K562 (cell line): Measurements from ENCODE around the gene TMEM239. TPM values are rescaled to one million over a fixed set of nuclear protein-coding genes. Genes with fewer than 3 reads are reported as not detected.
A peak's percentile ranks its signal among the peaks of the same experiment; 100 is the strongest.

Source experiments
- ATAC-seq: fragments of 200-7000 bp; cut with Tn5 transposase; 3 replicates; pipeline ENCODE4 v1.9.1; 2020; ENCODE audit warnings: moderate library complexity
- BruUV-seq: library from RNA; stranded (reverse); fragments of 400-500 nt; replicated peaks from 2 replicates; lab custom pipeline; 2021; lab: Mats Ljungman, UMichigan
- CTCF ChIA-PET: fragments of 300-600 bp; formaldehyde crosslinking; extraction: SDS; loops from one replicate; lab custom pipeline; 2021; ENCODE audit warnings: low intra/inter-chr PET ratio; lab: Yijun Ruan, JAX
- POLR2A ChIA-PET: fragments of 300-600, 350-650 bp; sonication (Branson Sonifier 250); formaldehyde crosslinking; extraction: SDS; loops from one replicate; lab custom pipeline; 2021; ENCODE audit warnings: antibody characterized with exemption, inconsistent platforms; lab: Yijun Ruan, JAX
- DNase-seq, 4 experiments: peaks; one replicate each; pipeline versions ENCODE4 v3.0.0 to v3.0.0-alpha.2; 2011 to 2018; ENCODE audit warnings: low spot score in 3 of 4, mixed read lengths in 3 of 4; ENCODE audit errors: extremely low read depth in 1 of 4
- FAIRE-seq: peaks from 2 replicates; lab custom pipeline; 2011; peaks lifted over from hg19 to GRCh38; lab: Jason Lieb, UNC
- H2AFZ ChIP-seq: 2 replicates; pipeline ENCODE4 v1.6.0; 2011; ENCODE audit warnings: low read depth, low read length, control low read depth, inconsistent platforms
- H3K27ac ChIP-seq: fragments of 200-600 bp; 3 replicates; pipeline ENCODE4 v1.8.0; 2011; ENCODE audit warnings: low read depth, mild to moderate bottlenecking, control low read depth, inconsistent platforms, low read length, moderate library complexity, mixed read lengths; ENCODE audit errors: extremely low read depth
- H3K27me3 ChIP-seq, 2 experiments: fragments of 300-600 bp in 1 of 2; 2 replicates in 1 of 2; 3 replicates in 1 of 2; pipeline versions ENCODE4 v1.6.0 to v1.8.0; 2011; ENCODE audit warnings: inconsistent platforms in 2 of 2, low read length in 2 of 2, mild to moderate bottlenecking in 1 of 2, mixed read lengths in 1 of 2, moderate library complexity in 1 of 2; ENCODE audit not compliant: control insufficient read depth in 2 of 2, insufficient read depth in 2 of 2
- H3K36me3 ChIP-seq: fragments of 300-600 bp; 3 replicates; pipeline ENCODE4 v1.8.0; 2011; ENCODE audit warnings: mild to moderate bottlenecking, low read length, inconsistent platforms; ENCODE audit not compliant: control insufficient read depth, insufficient read depth
- H3K4me1 ChIP-seq, 2 experiments: fragments of 200-600 bp in 1 of 2; replicated peaks in 1 of 2; 2 replicates in 1 of 2; 3 replicates in 1 of 2; pipeline versions ENCODE4 v1.5.1 to v1.8.0; 2011; ENCODE audit warnings: inconsistent platforms in 2 of 2, low read length in 2 of 2, mild to moderate bottlenecking in 1 of 2, mixed read lengths in 1 of 2, moderate library complexity in 1 of 2; ENCODE audit not compliant: control insufficient read depth in 2 of 2, insufficient read depth in 2 of 2
- H3K4me2 ChIP-seq: 2 replicates; pipeline ENCODE4 v1.6.1; 2011; ENCODE audit warnings: low read length, control low read depth, inconsistent platforms, mixed read lengths; ENCODE audit not compliant: insufficient read depth
- H3K4me3 ChIP-seq: fragments of 200-600 bp; sonication (generic), shearing (Covaris generic); 2 replicates; pipeline ENCODE4 v1.5.1; 2016; ENCODE audit warnings: control low read depth, inconsistent platforms
- H3K79me2 ChIP-seq: fragments of 200-600 bp; 3 replicates; pipeline ENCODE4 v1.8.0; 2011; ENCODE audit warnings: low read length, inconsistent platforms; ENCODE audit not compliant: control insufficient read depth, insufficient read depth
- H3K9ac ChIP-seq, 2 experiments: 2 replicates each; pipeline versions ENCODE4 v1.6.0 to v1.6.1; 2011; ENCODE audit warnings: low read depth in 2 of 2, low read length in 2 of 2, control low read depth in 1 of 2, inconsistent platforms in 1 of 2, mild to moderate bottlenecking in 1 of 2, mixed read lengths in 1 of 2; ENCODE audit not compliant: insufficient read depth in 1 of 2
- H3K9me1 ChIP-seq: one replicate; pipeline ENCODE4 v1.6.0; 2011; ENCODE audit warnings: inconsistent platforms, mild to moderate bottlenecking, low read length, moderate library complexity; ENCODE audit not compliant: control insufficient read depth, insufficient read depth
- H3K9me3 ChIP-seq: replicated peaks from 2 replicates; pipeline ENCODE4 v1.5.1; 2011; ENCODE audit warnings: low read depth, low read length, inconsistent platforms; ENCODE audit not compliant: control insufficient read depth, insufficient read depth
- H4K20me1 ChIP-seq: replicated peaks from 2 replicates; pipeline ENCODE4 v1.6.1; 2011; ENCODE audit warnings: low read length, inconsistent platforms, mixed read lengths; ENCODE audit not compliant: control insufficient read depth, insufficient read depth
- ESRRA ChIP-seq: fragments of 450-650 bp; IDR thresholded peaks from 2 replicates; pipeline ENCODE4 v1.6.1; 2014; ENCODE audit warnings: low read depth, mild to moderate bottlenecking, moderate library complexity, borderline replicate concordance
- WGBS: fragments of 100-300 bp; shearing (Covaris generic); methylation state at CpG from one replicate; pipeline ENCODE4 v1.1.6; 2016; ENCODE audit warnings: low coverage, mixed read lengths; ENCODE audit not compliant: insufficient coverage; ENCODE audit errors: missing lambda C conversion rate; 5-methylcytosine and 5-hydroxymethylcytosine counted together
- in situ Hi-C: fragments of 300-500 bp; cut with MboI; formaldehyde crosslinking; loops from 4 replicates; pipeline ENCODE4 v1.15.0; 2018; ENCODE audit warnings: inconsistent platforms, mixed read lengths
- intact Hi-C: fragments of 100-400 bp; cut with micrococcal nuclease; formaldehyde crosslinking; loops from 2 replicates; pipeline ENCODE4 v1.14.2; 2022
- polyA plus RNA-seq, 8 experiments: library from polyadenylated mRNA; depleted of rRNA in 4 of 8; stranded (reverse) in 5 of 8; unstranded in 3 of 8; fragments of >200 nt; fragmentation: Nextera tagmentation in 2 of 8; fragmentation: Illumina TruSeq in 1 of 8; extraction: Ambion mirVana in 2 of 8; extraction: Trizol in 1 of 8; gene quantifications; 2 replicates each; pipeline versions ENCODE4 v1.2.1 to v1.2.3, GENCODE V29; 2011 to 2014; ENCODE audit warnings: inconsistent platforms in 1 of 8, missing spikeins in 1 of 8
- total RNA-seq, 7 experiments: library from RNA; depleted of rRNA in 6 of 7; stranded (reverse); fragments of >200 nt in 6 of 7; fragmentation: Illumina TruSeq in 2 of 7; extraction: Trizol in 2 of 7; gene quantifications; 2 replicates each; pipeline versions ENCODE4 v1.2.1 to v1.2.3, GENCODE V29; 2011 to 2021; ENCODE audit warnings: low replicate concordance in 1 of 7
- TF ChIP-seq, protein P1 (sequence below): fragments of 450-650 bp; IDR thresholded peaks from 2 replicates; pipeline ENCODE4 v1.6.1; 2016
- TF ChIP-seq, protein P2 (sequence below), 3 experiments: IDR thresholded peaks in 2 of 3; conservative IDR thresholded peaks in 1 of 3; 2 replicates each; pipeline ENCODE4 v1.5.1; 2011 to 2012; ENCODE audit warnings: low read length in 3 of 3, mild to moderate bottlenecking in 3 of 3, control low read depth in 2 of 3, improper control_type of control experiment in 1 of 3, inconsistent platforms in 1 of 3, low read depth in 1 of 3, mixed read lengths in 1 of 3, moderate library complexity in 1 of 3; ENCODE audit not compliant: insufficient read depth in 2 of 3

TMEM239 gene
- total and polyA plus RNA-seq, 9 of the 15 experiments (the other 6 are each of a cell fraction or from before 2014, with no cell fraction given) = not detected

DNA sequence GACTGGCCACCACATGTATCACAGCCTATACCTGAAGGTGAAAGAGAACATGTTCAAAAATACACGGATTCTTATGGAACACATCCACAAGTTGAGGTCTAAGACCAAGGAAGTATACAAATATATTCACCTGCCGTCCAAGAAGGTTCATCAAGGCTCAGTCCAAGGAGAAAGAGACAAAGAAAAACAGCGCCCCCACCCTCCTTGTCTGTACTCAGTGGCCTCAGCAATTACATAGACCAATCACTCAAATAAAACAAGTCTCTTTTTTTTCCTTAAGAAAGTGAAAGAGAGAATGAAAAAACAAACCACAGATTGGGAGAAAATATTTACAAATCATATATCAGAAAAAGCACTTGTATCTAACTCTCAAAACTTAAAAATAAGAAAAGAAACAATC lies 35.2 kb upstream of the TMEM239 start:
- DNase-seq (no peak), ATAC-seq (peak; percentile 70; the same call in 2 of the 3 replicates), FAIRE-seq (no peak)
- 0% methylated on average over 3 of the region's 3 CpGs for WGBS
- TF ChIP-seq ESRRA = no peak
- TF ChIP-seq, protein P1, sequence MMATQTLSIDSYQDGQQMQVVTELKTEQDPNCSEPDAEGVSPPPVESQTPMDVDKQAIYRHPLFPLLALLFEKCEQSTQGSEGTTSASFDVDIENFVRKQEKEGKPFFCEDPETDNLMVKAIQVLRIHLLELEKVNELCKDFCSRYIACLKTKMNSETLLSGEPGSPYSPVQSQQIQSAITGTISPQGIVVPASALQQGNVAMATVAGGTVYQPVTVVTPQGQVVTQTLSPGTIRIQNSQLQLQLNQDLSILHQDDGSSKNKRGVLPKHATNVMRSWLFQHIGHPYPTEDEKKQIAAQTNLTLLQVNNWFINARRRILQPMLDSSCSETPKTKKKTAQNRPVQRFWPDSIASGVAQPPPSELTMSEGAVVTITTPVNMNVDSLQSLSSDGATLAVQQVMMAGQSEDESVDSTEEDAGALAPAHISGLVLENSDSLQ = peak; percentile 31; the same call in 1 of the 2 replicates
- TF ChIP-seq, protein P2, sequence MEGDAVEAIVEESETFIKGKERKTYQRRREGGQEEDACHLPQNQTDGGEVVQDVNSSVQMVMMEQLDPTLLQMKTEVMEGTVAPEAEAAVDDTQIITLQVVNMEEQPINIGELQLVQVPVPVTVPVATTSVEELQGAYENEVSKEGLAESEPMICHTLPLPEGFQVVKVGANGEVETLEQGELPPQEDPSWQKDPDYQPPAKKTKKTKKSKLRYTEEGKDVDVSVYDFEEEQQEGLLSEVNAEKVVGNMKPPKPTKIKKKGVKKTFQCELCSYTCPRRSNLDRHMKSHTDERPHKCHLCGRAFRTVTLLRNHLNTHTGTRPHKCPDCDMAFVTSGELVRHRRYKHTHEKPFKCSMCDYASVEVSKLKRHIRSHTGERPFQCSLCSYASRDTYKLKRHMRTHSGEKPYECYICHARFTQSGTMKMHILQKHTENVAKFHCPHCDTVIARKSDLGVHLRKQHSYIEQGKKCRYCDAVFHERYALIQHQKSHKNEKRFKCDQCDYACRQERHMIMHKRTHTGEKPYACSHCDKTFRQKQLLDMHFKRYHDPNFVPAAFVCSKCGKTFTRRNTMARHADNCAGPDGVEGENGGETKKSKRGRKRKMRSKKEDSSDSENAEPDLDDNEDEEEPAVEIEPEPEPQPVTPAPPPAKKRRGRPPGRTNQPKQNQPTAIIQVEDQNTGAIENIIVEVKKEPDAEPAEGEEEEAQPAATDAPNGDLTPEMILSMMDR (IDR thresholded peaks at IDR 0.05 in 2 of 3, conservative IDR thresholded peaks at IDR 0.05 in 1 of 3; ENCODE audit: insufficient read depth in 2 of 3, low read depth in 1 of 3, low read length in 3 of 3) = peak; percentile 5 to 28 (median 17); a peak in 1 of 6 replicates
- Histone ChIP-seq H3K9ac (no peak overlapping the region), H3K4me3 (no peak overlapping the region), H3K9me1 (no peaks in the 10 kb centered on the region), H2AFZ (no peak overlapping the region), H3K4me2 (no peak overlapping the region), H4K20me1 (no peaks in the 10 kb centered on the region), H3K9me3 (no peaks in the 10 kb centered on the region), H3K4me1 (no peaks in the 10 kb centered on the region), H3K27ac (no peak overlapping the region), H3K27me3 (peaks cover 0 to 4% of the 10 kb centered on the region in 2 experiments; a peak in 2 of 5 replicates), H3K79me2 (no peaks in the 10 kb centered on the region), H3K36me3 (no peaks in the 10 kb centered on the region)
- BruUV-seq = no TSS peak
- POLR2A ChIA-PET = interaction anchor here (0.6 to 0.7 kb wide), 2 partner anchors 82 to 313 kb away, joined by 3 read pairs; no protein-coding TSS in a partner anchor
- in situ Hi-C loops = no loop called here
- CTCF ChIA-PET = no interaction called here
- intact Hi-C loops = no loop called here
